Measurements from ENCODE around the gene ARFIP2.
A peak's percentile ranks its signal among the peaks of the same experiment; 100 is the strongest.

The ARFIP2 gene

DNA sequence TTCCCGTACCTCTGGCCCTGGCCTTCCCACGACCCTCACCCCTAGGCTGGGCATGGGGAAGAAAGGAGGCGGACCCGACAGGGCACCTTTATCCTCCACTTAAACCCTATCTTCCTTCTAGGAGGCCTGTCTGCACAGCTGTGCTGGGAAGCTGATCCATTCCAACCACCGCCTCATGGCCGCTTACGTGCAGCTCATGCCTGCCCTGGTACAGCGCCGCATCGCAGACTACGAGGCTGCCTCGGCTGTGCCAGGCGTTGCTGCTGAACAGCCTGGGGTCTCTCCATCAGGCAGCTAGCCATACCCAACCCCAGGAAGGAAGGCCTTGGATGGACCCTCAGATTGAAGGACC lies 769 bp upstream of the ARFIP2 start:
- no peak for DNase-seq

DNA sequence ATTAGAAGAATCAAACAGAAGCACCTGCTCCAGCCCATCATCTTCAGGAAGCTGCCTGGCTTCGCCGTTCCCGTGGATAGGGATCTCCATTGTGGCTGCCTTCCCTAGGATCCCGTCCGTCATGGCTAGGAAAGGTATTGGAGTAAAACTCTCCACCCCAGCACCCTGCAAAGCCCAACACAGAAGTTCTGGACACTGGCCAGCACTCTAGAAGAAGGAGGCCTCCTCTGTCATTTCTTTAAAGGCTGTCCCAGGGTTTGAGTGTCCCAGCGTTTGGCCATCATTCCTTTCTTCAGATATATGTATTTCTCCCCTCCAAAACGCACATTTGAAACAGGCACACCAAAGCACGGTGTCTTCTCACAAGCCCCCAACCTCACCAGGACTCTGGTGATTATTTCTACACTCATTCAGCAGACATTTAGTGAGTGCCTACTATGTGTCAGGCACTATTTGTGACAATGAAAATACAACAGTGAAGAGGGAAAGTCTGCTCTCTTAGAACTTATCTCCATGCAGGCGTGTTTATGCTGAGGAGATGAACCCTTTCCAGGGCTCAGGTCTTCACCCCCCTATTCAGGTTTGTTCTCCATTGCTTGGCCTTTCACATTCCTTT lies 724 bp downstream of the ARFIP2 start:
- DNase-seq = peak; percentile 8

GRCh38 chr11:6476571-6476970 lies 4.6 kb downstream of the ARFIP2 start:
- no peak for DNase-seq

DNA sequence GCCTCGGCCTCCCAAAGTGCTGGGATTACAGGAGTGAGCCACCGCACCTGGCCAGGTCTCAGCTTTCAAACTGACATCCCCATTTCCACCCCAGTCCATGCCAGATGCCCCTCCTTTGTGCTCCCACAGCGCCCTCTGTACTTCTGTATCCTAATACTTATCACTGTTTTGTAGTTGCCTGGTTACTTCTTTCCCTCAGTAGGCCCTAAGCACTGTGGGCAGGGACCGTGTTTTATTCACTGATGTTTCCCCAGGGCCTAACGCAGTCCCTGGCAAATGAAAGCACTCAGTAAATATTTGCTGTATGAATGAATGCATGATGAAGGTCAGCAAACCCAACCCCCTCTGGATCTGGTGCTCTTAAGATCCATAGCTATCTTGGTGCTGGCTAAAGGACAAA lies 5.2 kb downstream of the ARFIP2 start:
- DNase-seq = no peak

DNA sequence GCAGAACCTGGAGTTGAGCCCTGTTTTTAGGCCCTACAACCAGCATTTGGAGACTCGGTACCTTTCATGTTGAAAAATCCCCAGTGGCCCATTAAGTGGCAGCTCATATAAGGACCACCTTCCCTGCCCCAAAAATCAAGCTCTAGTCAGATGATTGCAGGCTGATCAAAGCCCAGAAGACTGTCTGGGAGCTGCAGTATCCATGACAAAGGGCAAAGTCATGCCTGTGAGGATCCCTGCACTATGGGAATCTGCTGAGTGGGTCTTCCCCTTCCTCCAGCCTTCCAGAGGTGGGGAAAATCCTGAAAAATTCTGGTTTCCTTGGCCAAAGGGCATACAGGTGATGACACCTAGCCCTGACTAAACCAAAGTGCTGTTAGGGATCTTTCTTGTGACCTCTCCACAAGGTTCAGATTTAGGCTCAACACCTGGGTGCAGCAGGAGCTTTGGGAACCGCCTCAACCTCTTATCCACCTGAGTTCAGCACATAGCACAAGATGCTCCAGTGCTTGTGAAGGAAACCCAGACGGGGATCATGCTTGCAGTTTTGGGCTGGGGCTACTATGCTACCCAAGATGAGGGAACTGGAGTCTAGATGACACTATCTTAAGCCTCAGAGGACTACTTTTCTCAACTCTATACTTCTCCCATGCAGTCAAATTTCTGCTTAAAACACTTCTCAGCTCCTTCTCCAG lies 6.2 kb downstream of the ARFIP2 start:
- no peak for DNase-seq

DNA sequence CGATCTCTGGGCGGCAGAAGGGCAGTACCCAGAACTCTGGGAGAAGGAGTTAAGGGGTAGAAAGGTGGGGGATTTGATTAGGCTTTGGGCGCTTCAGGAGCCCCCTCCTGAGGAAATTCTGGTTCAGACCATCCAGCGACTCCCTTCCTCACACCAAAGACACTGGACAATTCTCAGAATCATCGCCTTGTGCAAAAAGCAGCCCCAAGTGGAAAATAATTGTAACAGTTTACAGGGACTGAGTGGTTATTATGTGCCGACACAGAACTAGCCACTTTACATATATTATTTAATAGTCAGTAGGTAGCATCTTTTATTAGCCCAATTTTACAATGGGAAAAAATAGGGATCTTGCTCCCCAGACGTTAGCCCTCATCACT lies 6.7 kb downstream of the ARFIP2 start:
- DNase-seq = no peak

- DNase-seq = peak; percentile 90
Measured at GRCh38 chr11:6473451-6474412, 7.4 kb downstream of the ARFIP2 start, which contains the start of gene TRIM3. Gene TRIM3, minus strand, starts transcription at chr11:6473941. Its CDS starts 8,246 bp downstream, at chr11:6465695.

- DNase-seq = no peak
Measured at GRCh38 chr11:6472934-6473333, 8.2 kb downstream of the ARFIP2 start.

DNA sequence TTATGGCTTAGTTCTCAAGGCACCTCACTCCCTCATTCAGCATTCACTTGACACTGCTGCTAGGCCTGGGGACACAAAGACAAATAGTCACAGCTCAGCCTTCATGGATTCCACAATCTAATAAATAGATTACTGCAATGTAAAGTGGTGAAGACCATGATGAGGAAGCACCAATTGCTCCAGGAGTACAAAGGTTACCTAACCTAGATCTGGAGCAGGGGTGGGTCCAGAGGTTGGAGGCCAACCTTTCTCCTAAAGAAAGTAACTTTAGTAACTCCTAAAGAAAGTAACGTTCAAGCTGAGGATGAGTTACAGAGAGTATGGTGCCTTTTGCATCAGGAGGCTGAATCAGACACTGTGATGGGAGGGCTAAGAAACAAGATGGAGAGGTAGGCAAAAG lies 11.5 kb downstream of the ARFIP2 start:
- no peak for DNase-seq

GRCh38 chr11:6468712-6469495 lies 12.2 kb downstream of the ARFIP2 start:
- DNase-seq = peak; percentile 81

DNA sequence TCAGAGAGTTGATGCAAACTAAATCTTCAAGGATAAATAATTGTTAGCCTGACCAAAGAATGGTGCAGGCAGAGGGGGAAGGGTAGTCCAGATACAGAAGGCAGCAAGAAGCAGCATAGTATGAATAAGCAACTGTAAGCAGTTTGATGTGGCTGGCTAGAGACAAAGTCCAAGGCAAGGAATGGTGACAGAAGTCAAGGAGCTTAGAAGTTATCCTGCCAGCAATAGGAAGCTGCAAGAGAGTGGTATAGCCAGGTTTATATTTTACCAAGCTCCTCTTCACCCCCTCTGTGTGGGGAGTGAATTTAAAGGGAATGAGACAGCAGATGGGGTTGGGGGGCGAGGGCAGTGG lies 22.1 kb downstream of the ARFIP2 start:
- DNase-seq = no peak

DNA sequence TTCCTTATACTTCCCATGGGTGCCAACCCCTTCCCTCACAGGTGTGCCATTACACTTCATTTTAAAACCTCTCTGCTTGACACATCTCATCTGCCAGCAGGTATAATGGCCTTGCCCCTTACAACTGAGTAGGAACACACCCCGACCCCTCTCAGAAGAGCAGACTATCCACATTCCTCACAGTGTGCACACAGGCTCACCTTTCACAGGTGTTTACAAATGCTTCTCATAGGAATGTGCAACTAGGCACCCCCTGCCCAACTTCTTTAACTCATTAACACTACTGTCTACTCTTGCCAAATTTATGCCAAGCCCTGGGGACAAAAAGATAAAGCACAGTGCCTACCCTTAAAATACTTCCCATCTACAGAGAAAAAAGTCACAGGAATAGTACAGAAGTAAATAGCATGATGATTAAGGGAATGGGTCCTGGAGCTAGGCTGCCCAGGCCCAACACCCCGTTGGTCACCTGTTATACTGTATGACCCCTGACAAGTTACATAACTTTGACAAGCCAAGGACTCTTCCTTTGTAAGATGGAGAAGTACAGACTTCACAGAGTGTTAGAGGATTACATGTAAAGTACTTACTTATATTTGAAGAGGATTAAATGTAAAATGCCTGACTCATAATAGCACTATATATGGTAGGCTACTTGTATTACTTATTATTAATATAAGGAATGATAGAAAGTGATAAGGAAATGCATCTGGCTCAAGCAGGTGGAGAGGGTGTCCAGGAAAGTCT lies 22.6 kb downstream of the ARFIP2 start:
- DNase-seq = no peak

DNA sequence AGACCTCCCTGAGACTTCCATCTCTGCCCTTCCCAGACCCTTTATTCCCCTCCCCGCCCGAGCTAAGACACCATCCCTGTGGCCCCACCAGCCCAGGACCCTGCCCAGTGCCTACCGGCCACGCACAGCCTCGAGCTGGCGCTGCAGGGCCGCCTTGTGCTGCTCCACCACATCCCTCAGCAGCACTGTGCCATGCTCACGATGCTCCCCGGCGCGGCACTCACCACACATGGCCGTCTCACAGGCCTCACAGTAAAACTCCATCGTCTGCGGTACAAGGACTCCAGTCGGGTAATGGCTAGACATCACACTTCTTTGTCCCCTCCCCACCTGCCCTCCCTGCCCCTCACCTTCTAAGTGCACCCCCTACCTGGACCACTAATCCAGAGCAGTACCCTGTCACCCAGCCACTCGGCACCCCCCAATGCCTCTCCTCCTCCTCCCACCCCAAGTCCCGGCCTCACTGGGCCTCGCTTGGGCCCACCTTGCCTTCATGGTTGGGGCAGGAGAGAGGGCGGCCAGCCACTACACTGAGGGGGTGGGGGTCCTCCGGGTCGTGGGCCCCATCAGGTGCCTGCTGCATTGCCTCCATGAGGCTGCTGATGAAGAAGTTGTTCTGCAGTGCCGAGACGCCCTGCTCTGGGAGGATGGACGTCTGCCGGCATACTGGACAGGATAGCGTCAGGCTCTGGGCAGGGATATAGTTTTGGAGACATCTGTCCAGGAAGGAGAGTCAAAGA lies 23.4 kb downstream of the ARFIP2 start:
- no peak for DNase-seq

- DNase-seq = no peak
Measured at GRCh38 chr11:6456361-6457073, 24.6 kb downstream of the ARFIP2 start.

GRCh38 chr11:6455070-6455469 lies 26.1 kb downstream of the ARFIP2 start:
- no peak for DNase-seq

GRCh38 chr11:6453152-6453551 lies 28.0 kb downstream of the ARFIP2 start:
- no peak for DNase-seq

DNA sequence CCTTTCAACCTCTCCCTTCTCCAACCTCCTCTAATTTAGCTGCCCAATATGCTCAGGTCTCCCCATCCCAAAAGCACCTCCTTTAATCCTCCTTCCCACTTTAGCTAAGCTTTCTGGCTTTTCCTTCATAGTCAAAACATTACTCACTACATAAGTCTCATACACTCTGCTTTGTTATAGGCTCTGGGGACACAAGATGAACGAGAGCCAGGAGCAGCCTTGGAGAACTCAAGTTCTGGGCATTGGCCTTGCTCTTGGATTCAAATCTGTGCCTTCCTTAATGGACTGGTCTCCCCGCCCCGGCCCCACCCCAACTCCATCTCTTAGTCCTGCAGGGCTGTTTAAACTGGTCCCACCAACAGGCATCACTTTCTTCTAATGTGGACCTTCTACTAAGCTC lies 28.9 kb downstream of the ARFIP2 start:
- DNase-seq = peak; percentile 12

DNA sequence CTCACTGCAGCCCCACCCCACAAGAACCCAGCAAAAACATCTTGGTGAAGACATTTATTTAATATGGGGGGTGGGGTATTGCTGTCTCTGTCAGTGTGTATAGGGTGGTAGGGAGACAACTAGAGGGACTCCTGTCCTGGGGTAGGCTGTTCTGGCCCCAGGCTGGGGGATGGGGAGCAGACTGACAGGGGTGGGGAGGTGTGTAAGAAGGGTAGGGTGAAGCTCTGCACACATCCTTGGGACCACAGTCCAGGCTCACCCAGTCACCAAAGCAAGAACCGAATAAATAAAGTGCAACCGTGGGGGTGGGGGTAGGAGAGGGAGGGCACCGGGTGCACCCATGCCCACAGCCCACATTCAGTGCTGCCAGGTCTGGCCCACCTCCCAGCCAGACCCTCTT lies 32.6 kb downstream of the ARFIP2 start:
- no peak for DNase-seq

- DNase-seq = peak; percentile 37
Measured at GRCh38 chr11:6443269-6444003, 37.7 kb downstream of the ARFIP2 start.

DNA sequence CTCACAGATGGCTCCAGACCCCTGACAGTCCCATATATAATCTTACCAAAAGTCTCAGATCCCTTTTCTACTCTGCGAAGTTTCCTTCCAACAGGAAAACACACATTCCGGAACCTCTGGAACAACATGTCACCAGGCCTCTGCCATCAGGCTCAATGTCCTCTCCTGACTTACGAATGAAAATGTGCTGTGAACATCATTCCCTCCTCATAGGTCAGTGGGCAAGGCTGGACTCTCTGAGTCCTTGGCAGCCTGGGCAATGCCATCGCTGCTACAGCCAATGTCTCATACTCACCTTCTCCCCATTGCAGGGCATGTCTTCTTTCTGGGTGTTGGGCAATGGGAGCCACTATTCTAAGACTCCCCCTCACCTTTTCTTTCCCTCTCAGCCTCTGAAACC lies 38.7 kb downstream of the ARFIP2 start:
- DNase-seq = no peak
